ENCODE data around the gene MAP4.
"Not testable (repeated sequence)": the region's sequence is repeated elsewhere in the genome, so short reads cannot be mapped to it uniquely, and the experiment has no call there.

Gene MAP4

DNA sequence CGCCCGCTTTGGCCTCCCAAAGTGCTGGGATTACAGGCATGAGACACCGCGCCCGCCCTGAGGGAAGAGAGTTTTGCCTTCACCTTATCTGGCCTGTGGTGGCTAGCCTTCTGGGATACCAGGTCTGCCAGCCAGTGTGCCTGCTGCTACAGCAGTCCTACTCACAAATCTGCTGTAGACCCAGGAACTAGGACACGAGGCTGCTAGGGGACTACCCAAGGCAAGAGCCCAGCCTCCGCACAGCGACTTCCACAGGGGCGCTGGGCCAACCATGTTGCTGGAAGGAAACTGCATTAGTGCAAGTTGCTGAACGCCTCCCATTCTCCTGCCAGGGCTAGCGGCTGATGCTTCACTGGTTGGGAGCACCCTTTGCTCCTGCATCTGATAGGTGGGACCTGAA, 159.5 kb downstream of the MAP4 start:
- FAIRE-seq, result no peak

DNA sequence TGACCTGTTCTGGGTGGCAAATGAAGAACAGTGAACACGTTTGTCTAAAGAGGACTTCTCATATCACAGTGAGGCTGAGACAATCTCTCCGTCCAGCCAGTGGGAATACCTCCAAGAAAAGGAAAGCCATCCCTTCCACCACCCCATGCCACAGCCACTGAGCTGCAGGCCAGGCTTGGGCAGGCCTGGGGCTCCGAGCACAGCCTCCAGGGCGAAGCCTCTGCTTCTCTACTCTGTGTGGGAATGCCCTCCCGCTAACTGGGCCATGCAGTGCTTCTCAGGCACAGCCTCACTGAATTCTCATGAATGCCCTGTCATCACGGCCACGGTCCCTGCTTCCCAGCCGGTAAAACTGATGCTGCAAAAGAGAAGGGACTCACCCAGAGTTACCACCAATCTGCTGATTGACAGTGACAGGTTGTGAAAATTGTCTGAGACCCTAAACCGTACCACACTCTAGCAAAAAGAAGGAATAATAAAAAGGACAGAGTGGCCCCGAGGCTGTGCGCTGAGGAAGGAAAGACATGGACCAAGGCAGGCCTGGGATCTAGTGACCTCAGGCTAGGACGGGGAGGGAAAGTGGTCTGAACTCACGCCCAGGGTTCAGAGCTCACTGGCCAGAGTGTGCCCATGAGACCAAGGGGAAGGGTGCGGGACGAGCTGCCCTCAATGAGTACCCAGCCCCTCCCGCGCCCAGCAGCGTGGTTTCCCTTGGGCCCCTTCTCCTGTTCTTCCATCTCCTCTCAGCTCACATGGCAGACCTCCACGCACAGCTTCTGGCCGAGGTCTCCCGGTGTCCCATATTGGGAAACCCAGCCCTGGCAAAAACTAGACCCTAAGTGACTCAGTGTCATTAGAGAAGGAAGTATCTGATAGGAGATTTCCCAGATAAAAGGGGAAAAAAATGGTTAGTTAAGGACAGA, 160.5 kb downstream of the MAP4 start:
- no peak for FAIRE-seq

- no peak for FAIRE-seq
Observed at GRCh38 chr3:47854720-47855455, 161.3 kb downstream of the MAP4 start.

DNA sequence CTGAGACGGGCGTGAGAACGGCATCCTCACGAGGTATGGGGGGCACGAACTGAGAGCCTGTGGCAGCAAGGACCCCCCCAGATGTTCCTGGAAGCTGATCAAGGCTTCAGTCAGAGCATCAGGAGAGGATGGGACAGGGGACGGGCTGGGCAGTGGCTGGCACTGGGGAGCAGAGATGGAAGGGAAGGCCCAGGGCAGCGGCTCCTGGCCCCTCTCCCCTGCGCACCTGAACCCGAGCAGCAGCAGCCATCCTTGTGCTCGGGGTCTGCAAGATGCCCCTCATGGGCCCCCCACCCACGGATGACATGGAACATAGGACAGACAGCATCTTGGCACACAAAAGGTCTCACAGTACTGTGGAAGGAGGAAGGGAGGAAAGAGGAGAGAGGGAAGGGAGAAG, 161.9 kb downstream of the MAP4 start:
- FAIRE-seq, result no peak

GRCh38 chr3:47852604-47853602, 163.3 kb downstream of the MAP4 start:
- FAIRE-seq, result no peak

DNA sequence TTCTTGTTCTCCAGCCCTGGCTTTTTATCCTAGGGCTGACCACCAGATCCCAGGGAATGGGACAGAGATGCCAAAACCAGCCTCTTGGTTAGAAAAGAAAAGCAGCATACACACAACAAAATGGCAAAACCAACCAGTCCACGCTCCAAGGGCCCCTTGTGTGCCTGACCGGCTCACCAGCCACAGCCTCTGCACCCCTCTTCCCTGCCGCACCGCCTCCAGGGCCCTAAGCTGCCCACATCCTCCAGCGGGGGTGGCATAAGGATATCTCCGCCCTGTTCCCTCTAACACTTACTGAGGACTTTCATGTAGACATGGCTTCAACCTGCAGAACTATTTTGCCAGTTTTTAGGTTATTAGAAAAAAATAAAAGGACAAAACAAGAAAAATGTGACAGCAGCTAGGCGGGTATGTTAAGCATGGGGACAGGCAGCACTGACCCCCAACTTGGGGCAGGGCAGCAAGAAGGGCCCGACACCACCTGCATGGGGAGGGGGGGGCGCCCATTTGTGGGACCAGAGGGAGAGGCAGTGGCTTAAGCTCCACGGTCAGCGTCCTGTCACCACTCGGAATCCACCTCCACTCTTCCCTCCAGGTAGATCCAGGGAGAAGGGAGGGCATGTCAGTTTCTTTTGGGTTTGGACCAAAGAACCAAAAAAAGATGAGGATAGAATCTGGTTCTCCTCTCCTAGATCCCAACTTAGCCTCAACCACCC, 164.2 kb downstream of the MAP4 start:
- no peak for FAIRE-seq

- FAIRE-seq, result no peak
Observed at GRCh38 chr3:47850564-47851410, 165.4 kb downstream of the MAP4 start.

GRCh38 chr3:47849699-47850563, 166.3 kb downstream of the MAP4 start:
- no peak for FAIRE-seq

- no peak for FAIRE-seq
Observed at GRCh38 chr3:47849186-47849698, 167.0 kb downstream of the MAP4 start.

DNA sequence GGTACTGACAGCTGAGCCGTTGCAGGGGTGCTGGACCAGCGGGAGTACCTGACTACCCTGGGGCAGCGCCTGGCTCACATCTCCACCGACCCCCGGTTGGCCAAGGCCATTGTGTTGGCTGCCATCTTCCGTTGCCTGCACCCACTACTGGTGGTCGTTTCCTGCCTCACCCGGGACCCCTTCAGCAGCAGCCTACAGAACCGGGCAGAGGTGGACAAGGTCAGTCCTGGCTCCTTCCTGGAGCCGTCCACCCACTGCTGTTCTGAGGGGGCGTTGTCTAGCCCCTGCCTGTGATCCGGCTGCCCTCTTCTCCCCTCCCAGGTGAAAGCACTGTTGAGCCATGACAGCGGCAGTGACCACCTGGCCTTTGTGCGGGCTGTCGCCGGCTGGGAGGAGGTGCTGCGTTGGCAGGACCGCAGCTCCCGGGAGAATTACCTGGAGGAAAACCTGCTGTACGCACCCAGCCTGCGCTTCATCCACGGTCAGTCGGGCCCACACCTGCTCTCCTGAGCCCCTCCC, 167.6 kb downstream of the MAP4 start:
- no peak for FAIRE-seq

DNA sequence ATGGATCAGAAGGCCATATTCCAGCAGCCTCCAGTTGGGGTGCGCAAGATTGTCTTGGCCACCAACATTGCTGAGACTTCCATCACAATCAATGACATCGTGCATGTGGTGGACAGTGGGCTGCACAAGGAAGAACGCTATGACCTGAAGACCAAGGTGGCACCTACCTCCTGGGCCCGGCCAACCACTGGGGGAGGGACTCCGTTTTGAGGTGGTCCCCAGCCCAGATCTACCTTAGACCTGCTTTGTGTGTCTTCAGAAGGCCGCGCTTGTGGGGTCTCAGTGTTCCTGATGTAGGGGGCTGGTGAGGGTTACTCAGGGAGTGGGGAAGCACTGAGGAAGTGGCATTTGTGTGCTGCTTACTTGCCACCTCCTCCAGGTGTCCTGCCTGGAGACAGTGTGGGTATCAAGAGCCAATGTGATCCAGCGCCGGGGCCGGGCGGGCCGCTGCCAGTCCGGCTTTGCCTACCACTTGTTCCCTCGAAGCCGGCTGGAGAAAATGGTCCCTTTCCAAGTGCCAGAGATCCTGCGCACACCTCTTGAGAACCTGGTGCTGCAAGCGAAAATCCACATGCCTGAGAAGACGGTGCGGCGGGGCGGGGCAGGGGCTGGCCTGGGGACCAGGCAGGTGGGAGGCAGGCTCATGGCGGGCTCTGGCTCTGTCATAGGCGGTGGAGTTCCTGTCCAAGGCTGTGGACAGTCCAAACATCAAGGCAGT, 168.3 kb downstream of the MAP4 start:
- FAIRE-seq, result no peak

DNA sequence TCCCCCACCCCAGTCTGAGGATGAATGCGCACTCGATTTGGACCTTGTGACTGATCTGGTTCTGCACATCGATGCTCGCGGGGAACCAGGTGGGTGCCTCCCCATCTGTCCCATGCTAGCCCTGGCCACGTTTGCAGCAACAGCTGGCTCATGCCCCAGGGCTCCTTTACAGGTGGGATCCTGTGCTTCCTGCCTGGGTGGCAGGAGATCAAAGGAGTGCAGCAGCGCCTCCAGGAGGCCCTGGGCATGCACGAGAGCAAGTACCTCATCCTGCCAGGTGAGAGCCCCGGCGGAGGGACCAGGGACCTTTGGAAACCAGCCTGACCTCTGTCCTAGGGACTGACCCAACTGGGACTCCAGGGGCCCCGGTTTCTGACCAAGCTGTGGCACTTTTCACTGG, 169.0 kb downstream of the MAP4 start:
- FAIRE-seq, result no peak

DNA sequence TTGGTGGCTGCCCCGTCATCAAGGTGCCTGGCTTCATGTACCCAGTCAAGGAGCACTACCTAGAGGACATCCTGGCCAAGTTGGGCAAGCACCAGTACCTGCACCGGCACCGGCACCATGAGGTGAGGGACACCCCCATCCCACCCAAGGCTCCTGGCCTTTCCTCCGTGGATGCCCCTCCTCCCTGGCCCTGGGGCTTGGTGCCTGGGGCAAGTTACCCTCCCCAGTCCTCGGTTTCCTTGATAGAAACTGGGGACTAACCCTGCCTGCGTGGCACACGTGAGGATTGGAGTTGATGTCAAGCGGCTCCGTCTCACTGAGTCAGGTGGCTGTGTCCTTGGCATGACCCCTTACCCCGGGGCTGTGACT, 169.4 kb downstream of the MAP4 start:
- FAIRE-seq, result no peak

- FAIRE-seq, result no peak
Observed at GRCh38 chr3:47846186-47846879, 169.9 kb downstream of the MAP4 start.

GRCh38 chr3:47841786-47842349, 174.3 kb downstream of the MAP4 start:
- FAIRE-seq, result no peak

- no peak for FAIRE-seq
Observed at GRCh38 chr3:47838503-47838902, 177.7 kb downstream of the MAP4 start.

GRCh38 chr3:47836986-47837385, 179.2 kb downstream of the MAP4 start:
- no peak for FAIRE-seq

GRCh38 chr3:47829482-47829881, 186.7 kb downstream of the MAP4 start:
- FAIRE-seq, result not testable (repeated sequence)

All from colon (tissue), 2 donors.